Sigmoid colon (tissue), 7 donors: Measurements from ENCODE around the gene PIGZ. TPM values are rescaled to one million over a fixed set of nuclear protein-coding genes. Genes with fewer than 3 reads are reported as not detected.

Experiments
- DNase-seq: peaks from one replicate; pipeline ENCODE4 v3.0.0-alpha.2; 2019
- H3K27ac ChIP-seq, 4 donors: fragments of 200-600 bp; sonication (generic); one replicate each; pipeline ENCODE4 v1.5.1; 2016 to 2019; ENCODE audit warnings: mild to moderate bottlenecking in 1 of 4
- H3K27me3 ChIP-seq, 3 donors: fragments of 200-600 bp; sonication (generic); one replicate each; pipeline ENCODE4 v1.5.1; 2019; ENCODE audit warnings: mild to moderate bottlenecking in 1 of 3
- H3K36me3 ChIP-seq, 4 donors: fragments of 200-600 bp; sonication (generic); one replicate each; pipeline ENCODE4 v1.5.1; 2016 to 2019
- H3K4me1 ChIP-seq, 4 donors: fragments of 200-600 bp; sonication (generic); one replicate each; pipeline ENCODE4 v1.5.1; 2017 to 2019
- H3K4me3 ChIP-seq, 4 donors: fragments of 200-600 bp; sonication (generic); one replicate each; pipeline ENCODE4 v1.5.1; 2017 to 2019; ENCODE audit warnings: mild to moderate bottlenecking in 2 of 4, moderate library complexity in 1 of 4
- H3K9me3 ChIP-seq, 4 donors: fragments of 200-600 bp in 3 of 4; sonication (generic) in 3 of 4; one replicate each; pipeline versions ENCODE4 v1.5.1 to v1.6.1; 2013 to 2019
- EP300 ChIP-seq, 4 donors: sonication (generic); formaldehyde crosslinking; IDR thresholded peaks; one replicate each; pipeline ENCODE4 v1.6.1; 2017; ENCODE audit warnings: antibody characterized with exemption in 4 of 4
- POLR2A ChIP-seq, 2 donors: fragments of 450-650 bp; IDR thresholded peaks; one replicate each; pipeline ENCODE4 v1.6.1; 2016; ENCODE audit warnings: antibody characterized with exemption in 2 of 2, mild to moderate bottlenecking in 2 of 2, moderate library complexity in 2 of 2
- POLR2AphosphoS5 ChIP-seq, 4 donors: sonication (generic); formaldehyde crosslinking; IDR thresholded peaks; one replicate each; pipeline ENCODE4 v1.6.1; 2017; ENCODE audit warnings: antibody characterized with exemption in 4 of 4
- WGBS, 2 donors: extraction: QIAGEN DNeasy Blood & Tissue Kit; methylation state at CpG; one replicate each; pipeline ENCODE4 v1.1.7; 2013; 5-methylcytosine and 5-hydroxymethylcytosine counted together
- intact Hi-C: fragments of 100-400 bp; cut with DNase I; formaldehyde crosslinking; loops from one replicate; pipeline ENCODE4 v1.15.1; 2023
- polyA plus RNA-seq, 3 donors: library from polyadenylated mRNA; stranded (reverse); fragments of 200-250 nt; gene quantifications; one replicate each; pipeline ENCODE4 v1.2.3, GENCODE V29; 2013
- total RNA-seq, 4 donors: library from RNA; depleted of rRNA; stranded (reverse); fragments of >200 nt; gene quantifications; one replicate each; pipeline ENCODE4 v1.1.0, GENCODE V29; 2016
- TF ChIP-seq, protein P1 (sequence below), 4 experiments: fragments of 450-650 bp in 3 of 4; fragments of 200-600 bp in 1 of 4; IDR thresholded peaks; one replicate each; pipeline ENCODE4 v1.5.1; 2016 to 2019; ENCODE audit warnings: antibody characterized with exemption in 4 of 4, mild to moderate bottlenecking in 3 of 4, moderate library complexity in 2 of 4
- donor health status: healthy with polysubstance abuse.
- donor health status: Bipolar disorder and iron deficiency.
- donor health status: healthy.

The PIGZ gene, protein sequence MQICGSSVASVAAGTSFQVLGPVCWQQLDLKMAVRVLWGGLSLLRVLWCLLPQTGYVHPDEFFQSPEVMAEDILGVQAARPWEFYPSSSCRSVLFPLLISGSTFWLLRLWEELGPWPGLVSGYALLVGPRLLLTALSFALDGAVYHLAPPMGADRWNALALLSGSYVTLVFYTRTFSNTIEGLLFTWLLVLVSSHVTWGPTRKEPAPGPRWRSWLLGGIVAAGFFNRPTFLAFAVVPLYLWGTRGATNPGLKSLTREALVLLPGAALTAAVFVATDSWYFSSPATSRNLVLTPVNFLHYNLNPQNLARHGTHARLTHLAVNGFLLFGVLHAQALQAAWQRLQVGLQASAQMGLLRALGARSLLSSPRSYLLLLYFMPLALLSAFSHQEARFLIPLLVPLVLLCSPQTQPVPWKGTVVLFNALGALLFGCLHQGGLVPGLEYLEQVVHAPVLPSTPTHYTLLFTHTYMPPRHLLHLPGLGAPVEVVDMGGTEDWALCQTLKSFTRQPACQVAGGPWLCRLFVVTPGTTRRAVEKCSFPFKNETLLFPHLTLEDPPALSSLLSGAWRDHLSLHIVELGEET
- total RNA-seq (10 to 100 TPM in 2 of 4 donors, 1 to 10 TPM in 2; 8.6 to 26.3 (median 10.5) TPM), polyA plus RNA-seq (10 to 100 TPM; 23.4 to 60.8 (median 42.0) TPM)

DNA sequence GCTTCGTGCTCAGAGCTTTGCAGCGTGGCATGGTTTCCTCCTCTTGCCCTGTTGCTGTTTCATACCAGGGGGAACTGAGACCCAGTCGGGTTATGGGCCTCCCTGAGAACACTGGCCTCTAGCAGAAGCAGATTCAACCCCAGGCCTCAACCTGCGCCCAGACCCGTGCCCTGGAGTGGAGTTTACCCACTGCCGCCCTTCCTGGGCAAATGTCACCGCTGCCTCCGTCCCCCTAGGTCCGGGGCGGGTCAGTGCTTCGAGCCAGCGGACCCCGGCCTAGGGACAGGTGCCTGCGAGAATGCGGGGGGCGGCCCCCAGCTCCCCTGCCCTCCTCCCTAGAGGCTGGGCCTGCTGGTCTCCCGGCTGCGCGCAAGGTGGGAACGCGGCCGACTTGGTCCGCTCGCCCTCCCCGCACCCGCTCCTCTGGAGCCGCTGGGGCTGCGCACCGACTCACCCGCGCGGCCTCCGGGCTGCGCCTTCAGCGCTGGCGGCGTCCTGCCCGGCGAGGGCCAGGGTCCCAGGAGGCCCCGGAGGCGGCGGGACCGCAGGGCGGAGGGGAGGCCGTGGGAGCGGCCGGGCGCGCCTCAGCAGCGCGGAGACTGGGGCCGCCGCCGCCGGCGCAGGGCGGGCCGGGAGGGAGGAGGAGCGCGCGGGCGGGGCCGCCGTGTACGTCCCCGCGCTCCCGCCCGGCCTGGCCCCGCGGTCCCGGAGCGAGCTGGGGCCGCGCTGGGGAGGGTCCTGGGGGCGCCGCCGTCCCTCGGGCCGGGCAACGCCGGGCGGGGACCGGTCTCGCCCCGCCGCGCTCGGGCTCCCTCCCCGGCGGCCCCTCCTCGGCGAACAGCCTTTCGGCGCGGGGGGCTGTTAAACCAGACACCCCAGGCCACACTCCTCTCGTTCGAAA, at the start of gene PIGZ:
Gene PIGZ, minus strand, starts transcription at position 601 of the 901 bp plus-strand sequence. CDS start 16,802 bp downstream, outside the sequence.
- WGBS, 2 donors: 1 to 2% methylated on average over 98 of the region's 98 CpGs
- peak within 1 kb of the TSS; percentile 72 to 83 (median 79) for H3K27ac ChIP-seq
- no peaks in the 10 kb centered on the region for H3K9me3 ChIP-seq
- no peaks in the 10 kb centered on the region for H3K27me3 ChIP-seq
- no peaks in the 10 kb centered on the region for H3K36me3 ChIP-seq
- peak within 1 kb of the TSS; percentile 72 to 88 (median 76) for H3K4me3 ChIP-seq
- no peak for DNase-seq
- intact Hi-C loops: loop anchor here (2.0 kb wide), 1 partner anchor 130 kb away; no protein-coding TSS in a partner anchor
- peaks cover 0 to 16% (median 11%) of the 10 kb centered on the region in 4 donors for H3K4me1 ChIP-seq
- TF ChIP-seq, protein P1, sequence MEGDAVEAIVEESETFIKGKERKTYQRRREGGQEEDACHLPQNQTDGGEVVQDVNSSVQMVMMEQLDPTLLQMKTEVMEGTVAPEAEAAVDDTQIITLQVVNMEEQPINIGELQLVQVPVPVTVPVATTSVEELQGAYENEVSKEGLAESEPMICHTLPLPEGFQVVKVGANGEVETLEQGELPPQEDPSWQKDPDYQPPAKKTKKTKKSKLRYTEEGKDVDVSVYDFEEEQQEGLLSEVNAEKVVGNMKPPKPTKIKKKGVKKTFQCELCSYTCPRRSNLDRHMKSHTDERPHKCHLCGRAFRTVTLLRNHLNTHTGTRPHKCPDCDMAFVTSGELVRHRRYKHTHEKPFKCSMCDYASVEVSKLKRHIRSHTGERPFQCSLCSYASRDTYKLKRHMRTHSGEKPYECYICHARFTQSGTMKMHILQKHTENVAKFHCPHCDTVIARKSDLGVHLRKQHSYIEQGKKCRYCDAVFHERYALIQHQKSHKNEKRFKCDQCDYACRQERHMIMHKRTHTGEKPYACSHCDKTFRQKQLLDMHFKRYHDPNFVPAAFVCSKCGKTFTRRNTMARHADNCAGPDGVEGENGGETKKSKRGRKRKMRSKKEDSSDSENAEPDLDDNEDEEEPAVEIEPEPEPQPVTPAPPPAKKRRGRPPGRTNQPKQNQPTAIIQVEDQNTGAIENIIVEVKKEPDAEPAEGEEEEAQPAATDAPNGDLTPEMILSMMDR (IDR thresholded peaks at IDR 0.05): no peak
- TF ChIP-seq POLR2AphosphoS5 (IDR thresholded peaks at IDR 0.05): no peak
- no peak for TF ChIP-seq EP300 (IDR thresholded peaks at IDR 0.05)
- TF ChIP-seq POLR2A (IDR thresholded peaks at IDR 0.05): no peak

GRCh38 chr3:197017003-197017402, 48.4 kb upstream of the PIGZ start:
- Histone ChIP-seq H3K27ac (no peak overlapping the region), H3K4me1 (no peaks in the 10 kb centered on the region), H3K9me3 (no peaks in the 10 kb centered on the region), H3K27me3 (no peaks in the 10 kb centered on the region), H3K4me3 (no peak overlapping the region), H3K36me3 (no peaks in the 10 kb centered on the region)
- 96 to 97% methylated on average over 18 of the region's 18 CpGs for WGBS, 2 donors
- no peak for DNase-seq
- TF ChIP-seq POLR2AphosphoS5 (IDR thresholded peaks at IDR 0.05) (no peak), EP300 (IDR thresholded peaks at IDR 0.05) (no peak), POLR2A (IDR thresholded peaks at IDR 0.05) (no peak)
- TF ChIP-seq, protein P1 (IDR thresholded peaks at IDR 0.05): no peak
- intact Hi-C loops: no loop called here

DNA sequence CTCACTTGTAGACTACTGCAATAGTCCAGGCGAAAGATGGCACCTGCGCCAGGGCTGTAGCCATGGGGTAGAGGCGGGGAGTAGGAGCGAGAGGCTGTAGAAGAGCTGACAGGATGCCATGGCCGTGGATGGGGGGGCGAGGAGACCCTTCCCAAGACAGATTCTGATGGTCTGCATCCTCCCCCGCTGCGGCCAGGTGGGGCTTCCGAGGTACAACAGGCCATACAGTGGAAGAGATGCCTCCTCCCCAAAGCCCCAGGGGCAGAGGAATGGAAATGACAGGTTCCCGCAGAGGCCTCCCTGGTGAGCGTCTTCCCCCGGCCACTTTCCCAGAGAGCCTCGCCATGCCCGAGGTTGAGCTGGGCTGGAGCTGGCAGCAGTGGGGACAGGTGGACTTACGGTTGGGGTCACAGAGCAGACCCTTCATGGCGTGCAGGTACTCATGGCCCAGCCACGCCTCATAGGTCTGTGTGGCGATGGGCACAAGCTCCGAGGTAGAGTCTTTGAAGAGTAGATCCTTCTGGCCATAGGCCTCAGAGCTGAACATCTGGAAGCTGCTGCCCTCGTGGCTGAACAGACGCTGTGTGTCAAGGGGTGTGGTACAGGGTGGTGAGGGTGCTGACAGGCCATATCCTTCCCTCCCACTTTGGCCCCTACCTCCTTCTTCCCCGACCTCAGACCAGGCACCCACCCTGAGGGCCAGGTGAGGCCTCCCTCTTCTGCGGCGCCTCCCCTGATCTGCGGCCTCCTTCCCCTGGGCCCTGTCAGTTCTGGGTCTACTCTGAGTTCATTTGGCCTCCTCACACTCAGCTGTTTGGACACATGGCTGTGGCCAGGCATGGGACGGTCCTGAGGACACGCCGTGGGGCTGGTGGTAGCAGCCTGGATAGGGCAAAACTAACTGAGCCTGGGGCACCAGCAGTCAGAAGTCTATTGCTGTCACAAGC, 47.4 kb upstream of the PIGZ start:
- DNase-seq: no peak
- 92 to 94% methylated on average over 28 of the region's 28 CpGs for WGBS, 2 donors
- intact Hi-C loops: no loop called here
- H3K9me3 ChIP-seq: no peaks in the 10 kb centered on the region
- H3K36me3 ChIP-seq: no peaks in the 10 kb centered on the region
- H3K27ac ChIP-seq: no peak overlapping the region
- no peaks in the 10 kb centered on the region for H3K4me1 ChIP-seq
- H3K27me3 ChIP-seq: no peaks in the 10 kb centered on the region
- H3K4me3 ChIP-seq: no peak overlapping the region
- no peak for TF ChIP-seq EP300 (IDR thresholded peaks at IDR 0.05)
- no peak for TF ChIP-seq POLR2AphosphoS5 (IDR thresholded peaks at IDR 0.05)
- no peak for TF ChIP-seq POLR2A (IDR thresholded peaks at IDR 0.05)
- TF ChIP-seq, protein P1 (IDR thresholded peaks at IDR 0.05): no peak
